RWPE1 (cell line): ENCODE data around the gene FDXR.

Experiments
- CTCF ChIA-PET: fragments of 350-600 bp; sonication (Branson Sonifier 250); formaldehyde crosslinking; extraction: SDS; loops from one replicate; lab custom pipeline; 2021; lab: Yijun Ruan, JAX
- POLR2A ChIA-PET: fragments of 400-600 bp; formaldehyde crosslinking; extraction: SDS; loops from one replicate; lab custom pipeline; 2020; ENCODE audit warnings: antibody characterized with exemption; ENCODE audit not compliant: low non-redundant PET; lab: Yijun Ruan, JAX
- DNase-seq: peaks from one replicate; pipeline ENCODE4 v3.0.0; 2012; ENCODE audit warnings: low spot score
- H3K27ac ChIP-seq: fragments of 450-650 bp; 2 replicates; pipeline ENCODE4 v1.5.1; 2017
- TF ChIP-seq, protein P1 (sequence below): fragments of 450-650 bp; conservative IDR thresholded peaks from 2 replicates; pipeline ENCODE4 v1.5.1; 2017; ENCODE audit warnings: low read depth, mild to moderate bottlenecking

The FDXR gene

DNA sequence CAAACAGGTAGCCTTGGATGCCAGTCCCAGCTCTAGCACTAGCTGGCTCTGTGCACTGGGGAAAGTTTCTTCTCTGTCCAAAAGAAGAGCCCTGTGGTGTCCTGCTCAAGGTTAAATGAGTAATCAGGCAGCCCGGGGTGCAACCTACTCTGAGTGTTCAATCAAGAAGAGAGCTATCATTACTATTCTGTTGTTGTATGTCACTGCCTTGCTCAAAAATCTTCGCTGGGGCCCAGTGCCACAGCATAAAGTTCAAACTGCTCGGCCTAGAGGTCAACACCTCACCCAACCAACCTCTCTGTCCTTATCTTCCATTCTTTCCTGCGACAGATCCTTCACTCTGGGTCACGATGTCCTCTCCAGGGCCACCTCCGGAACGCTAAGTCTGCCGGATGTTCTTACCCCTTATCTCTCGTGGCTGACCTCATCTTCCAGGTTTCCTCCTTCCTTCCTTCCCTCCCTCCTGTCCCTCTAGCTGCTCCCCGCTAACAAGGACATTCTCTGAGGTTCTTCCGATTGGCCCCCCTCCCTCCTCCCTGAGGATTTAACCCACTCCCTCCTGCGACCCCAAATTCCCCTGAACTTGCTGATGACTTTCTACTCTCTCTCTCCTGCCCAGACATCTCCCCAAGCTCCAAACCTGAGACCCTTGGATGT lies 4.4 kb downstream of the FDXR start:
- POLR2A ChIA-PET, result interaction anchor here (0.5 kb wide), 1 partner anchor 92 kb away, joined by 4 read pairs; the partner anchor contains the start of gene NAT9
- CTCF ChIA-PET, result interaction anchor here (0.6 kb wide), 1 partner anchor 139 kb away, joined by 3 read pairs; no protein-coding TSS in a partner anchor
- TF ChIP-seq, protein P1, sequence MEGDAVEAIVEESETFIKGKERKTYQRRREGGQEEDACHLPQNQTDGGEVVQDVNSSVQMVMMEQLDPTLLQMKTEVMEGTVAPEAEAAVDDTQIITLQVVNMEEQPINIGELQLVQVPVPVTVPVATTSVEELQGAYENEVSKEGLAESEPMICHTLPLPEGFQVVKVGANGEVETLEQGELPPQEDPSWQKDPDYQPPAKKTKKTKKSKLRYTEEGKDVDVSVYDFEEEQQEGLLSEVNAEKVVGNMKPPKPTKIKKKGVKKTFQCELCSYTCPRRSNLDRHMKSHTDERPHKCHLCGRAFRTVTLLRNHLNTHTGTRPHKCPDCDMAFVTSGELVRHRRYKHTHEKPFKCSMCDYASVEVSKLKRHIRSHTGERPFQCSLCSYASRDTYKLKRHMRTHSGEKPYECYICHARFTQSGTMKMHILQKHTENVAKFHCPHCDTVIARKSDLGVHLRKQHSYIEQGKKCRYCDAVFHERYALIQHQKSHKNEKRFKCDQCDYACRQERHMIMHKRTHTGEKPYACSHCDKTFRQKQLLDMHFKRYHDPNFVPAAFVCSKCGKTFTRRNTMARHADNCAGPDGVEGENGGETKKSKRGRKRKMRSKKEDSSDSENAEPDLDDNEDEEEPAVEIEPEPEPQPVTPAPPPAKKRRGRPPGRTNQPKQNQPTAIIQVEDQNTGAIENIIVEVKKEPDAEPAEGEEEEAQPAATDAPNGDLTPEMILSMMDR, result no peak
- no peak overlapping the region; the same call in 1 of the 2 replicates for H3K27ac ChIP-seq
- no peak for DNase-seq

DNA sequence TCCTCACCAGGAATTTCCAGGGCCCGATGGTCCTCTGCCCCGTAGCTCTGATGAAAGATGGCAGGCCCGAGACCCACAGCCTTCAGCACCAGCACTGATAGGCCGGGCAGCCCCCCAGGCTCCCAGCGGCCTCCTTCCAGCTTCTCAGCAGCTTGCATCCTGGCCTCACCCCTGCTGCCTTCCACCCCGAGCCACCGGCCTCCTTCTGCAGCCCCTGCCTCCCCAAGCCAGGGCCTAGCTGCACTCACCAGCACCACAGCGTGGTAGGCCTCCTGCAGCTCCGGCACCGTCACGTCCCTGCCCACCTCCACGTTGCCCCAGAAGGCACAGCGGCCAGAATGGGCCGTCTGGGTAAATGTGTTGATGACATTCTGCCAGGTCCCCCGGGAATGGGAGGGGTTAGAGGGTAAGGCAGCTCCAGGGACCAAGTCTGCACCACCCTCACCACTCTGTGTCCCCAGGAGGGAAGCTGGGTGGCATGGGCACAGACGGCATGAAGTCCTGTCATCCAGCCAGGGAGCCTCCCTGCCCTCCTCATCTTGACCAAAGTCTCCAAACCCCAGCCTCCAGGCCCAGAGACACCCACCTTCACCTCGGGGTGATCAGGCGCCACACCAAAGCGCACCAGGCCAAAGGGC lies 6.5 kb downstream of the FDXR start:
- DNase-seq, result no peak
- POLR2A ChIA-PET, result no interaction called here
- TF ChIP-seq, protein P1, result no peak
- CTCF ChIA-PET, result interaction anchor here (0.6 to 1.5 kb wide), 4 partner anchors 67 to 121 kb away, joined by 3 to 9 read pairs (median 4); no protein-coding TSS in a partner anchor
- peak overlapping the region; percentile 7; the same call in 1 of the 2 replicates for H3K27ac ChIP-seq

DNA sequence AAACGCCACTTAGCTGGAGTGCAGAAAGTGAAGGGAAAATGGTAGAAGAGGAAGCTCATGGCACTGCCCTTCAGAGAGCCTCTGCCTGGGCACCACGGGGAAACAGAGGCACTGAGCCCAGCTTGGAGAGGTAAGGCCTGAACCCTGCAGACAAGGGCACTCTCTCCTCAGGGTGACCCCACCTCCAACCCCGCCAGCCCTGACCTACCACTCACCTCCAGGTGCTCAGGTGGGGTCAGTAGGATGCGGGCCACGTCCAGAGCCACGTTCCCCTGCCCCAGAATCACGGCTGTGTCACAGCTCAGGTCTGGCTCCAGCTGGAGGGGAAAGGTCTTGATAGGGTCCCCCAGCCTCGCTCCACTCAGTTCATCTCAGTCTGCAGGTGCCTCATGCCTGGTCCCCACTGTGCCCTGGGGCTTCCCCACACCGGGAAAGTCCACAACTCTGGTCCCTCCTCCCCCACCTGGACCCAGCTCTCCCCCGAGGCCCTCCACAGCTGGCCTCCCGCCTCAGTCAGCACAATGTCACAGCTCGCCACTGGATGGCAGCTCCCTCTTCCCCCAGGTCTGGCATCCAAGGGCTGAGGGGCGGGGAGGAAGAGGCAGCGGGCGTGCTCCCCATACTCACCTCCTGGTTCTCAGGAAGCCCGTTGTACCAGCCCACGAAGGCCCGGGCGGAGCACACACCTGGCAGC lies 7.1 kb downstream of the FDXR start:
- POLR2A ChIA-PET, result interaction anchor here (0.7 kb wide), 1 partner anchor 75 kb away, joined by 3 read pairs; no protein-coding TSS in a partner anchor
- CTCF ChIA-PET, result interaction anchor here (0.6 to 4.0 kb wide), 9 partner anchors 10 to 92 kb away, joined by 3 to 30 read pairs (median 4); no protein-coding TSS in a partner anchor
- H3K27ac ChIP-seq, result peak overlapping the region; percentile 7; the same call in 1 of the 2 replicates
- DNase-seq, result no peak
- TF ChIP-seq, protein P1, result no peak

DNA sequence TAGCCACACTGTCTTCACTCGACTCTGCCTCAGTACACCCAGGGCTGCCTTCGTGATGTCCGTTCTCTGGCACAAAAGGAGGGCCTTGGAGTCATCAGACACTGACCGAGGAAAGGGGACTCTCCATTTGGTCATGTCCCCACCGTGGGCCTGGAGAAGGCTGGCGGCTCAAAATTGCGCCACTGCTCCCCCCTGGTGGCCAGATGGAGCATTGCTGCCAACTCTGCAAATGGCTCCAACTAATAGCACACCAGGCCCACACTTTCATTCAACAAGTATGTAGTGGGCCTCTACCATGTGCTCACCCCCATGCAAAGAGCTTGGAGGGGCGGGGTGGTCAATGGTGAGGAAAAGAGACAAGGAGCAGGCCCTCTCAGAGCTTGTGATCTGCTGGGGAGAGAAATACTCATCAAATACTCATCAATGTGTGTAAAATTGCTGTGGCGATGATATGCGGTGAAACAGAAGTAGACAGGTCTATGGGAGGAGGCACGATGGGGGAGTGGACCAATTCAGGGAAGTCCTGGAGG lies 7.9 kb downstream of the FDXR start:
- CTCF ChIA-PET, result interaction anchor here (0.6 to 4.0 kb wide), 8 partner anchors 11 to 93 kb away, joined by 3 to 30 read pairs (median 4); no protein-coding TSS in a partner anchor
- DNase-seq, result peak; percentile 63
- TF ChIP-seq, protein P1, result peak; percentile 98
- POLR2A ChIA-PET, result interaction anchor here (0.7 kb wide), 1 partner anchor 74 kb away, joined by 3 read pairs; no protein-coding TSS in a partner anchor
- peak overlapping the region; percentile 7; the same call in 1 of the 2 replicates for H3K27ac ChIP-seq

DNA sequence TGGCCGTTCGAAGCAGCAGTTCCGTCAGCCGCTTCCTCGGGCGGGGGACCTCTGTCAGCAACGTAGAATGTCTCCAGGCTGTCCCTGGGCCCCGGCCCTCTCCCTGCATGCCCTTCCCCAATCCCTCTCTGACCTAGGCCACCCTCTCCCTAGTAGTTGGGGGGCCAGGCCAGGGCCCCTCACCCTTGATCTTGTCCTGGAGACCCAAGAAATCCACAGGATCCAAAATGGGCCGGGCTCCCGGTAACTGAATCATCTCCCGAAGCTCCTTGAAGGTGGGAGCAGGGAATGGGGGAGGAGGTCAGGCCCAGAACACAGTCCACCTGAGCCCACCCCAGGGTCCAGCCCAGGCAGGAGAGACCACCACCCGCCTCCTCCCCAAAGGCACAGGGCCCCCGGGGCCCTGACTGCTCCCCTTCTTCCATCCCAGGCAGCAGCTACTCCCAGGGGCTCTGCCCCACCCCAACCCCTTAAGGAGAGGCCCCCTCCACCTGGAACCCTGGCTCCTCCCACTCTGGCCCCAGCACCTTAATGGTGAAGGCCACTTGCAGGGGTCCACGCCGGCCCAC lies 8.4 kb downstream of the FDXR start:
- CTCF ChIA-PET, result interaction anchor here (0.8 to 4.0 kb wide), 3 partner anchors 17 to 112 kb away, joined by 3 to 30 read pairs (median 3); no protein-coding TSS in a partner anchor
- POLR2A ChIA-PET, result no interaction called here
- DNase-seq, result no peak
- TF ChIP-seq, protein P1, result no peak
- no peak overlapping the region for H3K27ac ChIP-seq
